ENCODE data around the gene STT3A.

GRCh38 chr11:125627236-125627910, 34.7 kb downstream of the STT3A start:
- TF ChIP-seq CTCF (IDR thresholded peaks at IDR 0.05) (no peak), EP300 (IDR thresholded peaks at IDR 0.05) (no peak)
